Activated gamma-delta T cell (primary cell): ENCODE measurements around the gene MYL2.
"Not testable (repeated sequence)": the region's sequence is repeated elsewhere in the genome, so short reads cannot be mapped to it uniquely, and the experiment has no call there.

Experiments used
- DNase-seq: peaks from one replicate; lab custom pipeline; 2025; lab: John Stamatoyannopoulos, UW
- total RNA-seq, 2 donors: gene quantifications; one replicate each; lab custom pipeline; 2026; lab: John Stamatoyannopoulos, UW

The MYL2 gene, protein sequence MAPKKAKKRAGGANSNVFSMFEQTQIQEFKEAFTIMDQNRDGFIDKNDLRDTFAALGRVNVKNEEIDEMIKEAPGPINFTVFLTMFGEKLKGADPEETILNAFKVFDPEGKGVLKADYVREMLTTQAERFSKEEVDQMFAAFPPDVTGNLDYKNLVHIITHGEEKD
- total RNA-seq: 0 reads per million in 2 donors

DNA sequence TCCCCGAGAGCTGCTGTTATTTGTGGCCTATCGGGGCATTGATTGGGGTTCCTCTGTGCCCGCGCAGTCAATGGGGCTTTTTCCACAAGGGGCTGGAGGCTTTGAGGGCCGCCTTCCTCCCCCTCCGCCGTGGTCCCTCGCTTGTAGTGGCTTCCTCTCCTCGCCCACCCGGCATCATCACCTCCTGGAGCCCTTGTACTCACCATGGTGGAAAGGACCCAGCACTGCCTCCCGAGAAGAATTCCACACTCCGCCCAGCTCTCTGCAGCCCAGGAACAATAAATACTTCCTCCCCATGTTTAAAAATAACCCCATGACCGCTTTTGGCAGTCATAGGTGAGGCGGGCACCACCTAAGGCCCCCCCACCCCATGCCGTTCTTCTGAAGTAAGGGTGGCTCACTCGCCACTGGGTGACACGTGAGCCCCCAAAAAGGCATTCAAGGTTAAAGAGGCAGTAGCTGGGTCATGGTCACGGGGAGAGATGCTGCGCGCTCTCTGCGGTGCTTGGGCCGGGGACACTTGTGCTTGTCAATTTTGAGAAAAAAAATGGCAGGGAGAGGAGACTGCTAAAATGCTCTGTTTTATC lies at the start of gene MYL2:
MYL2 (minus strand) TSS at position 256 of the 587 bp plus-strand sequence; CDS start at position 206, 50 bp downstream.
- DNase-seq: no peak

DNA sequence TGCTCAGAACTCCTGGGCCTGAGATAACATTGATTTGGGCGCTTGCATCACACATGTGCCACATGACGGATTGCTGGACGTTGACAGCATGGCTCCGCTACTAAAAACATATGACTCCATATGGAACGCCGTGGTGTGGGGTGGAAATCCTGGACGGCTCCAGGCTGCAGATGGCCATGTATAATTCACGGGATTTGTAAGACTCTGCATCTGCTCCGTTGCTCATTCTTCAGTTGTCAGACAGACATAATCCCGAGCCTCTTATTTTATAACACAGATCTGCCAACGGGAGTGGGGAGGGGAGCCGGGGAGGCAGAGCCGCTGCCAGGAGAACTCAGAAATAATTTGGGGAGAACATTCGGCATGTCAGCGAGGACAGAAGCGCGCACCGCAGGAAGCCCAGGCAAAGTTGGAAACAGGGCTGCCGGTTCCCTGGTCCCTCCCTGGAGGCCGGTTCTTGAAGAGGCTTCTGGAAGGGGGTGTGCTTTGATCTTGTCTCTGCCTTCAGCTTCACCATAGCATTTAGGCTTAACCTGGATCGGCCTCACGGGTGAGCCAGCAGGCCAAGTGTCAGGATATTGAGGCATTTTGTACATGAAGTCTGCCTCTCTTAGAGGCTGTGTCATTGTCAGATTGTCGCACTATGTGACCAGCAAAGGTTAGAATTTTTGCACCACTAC lies 45.8 kb upstream of the MYL2 start:
- no peak for DNase-seq

DNA sequence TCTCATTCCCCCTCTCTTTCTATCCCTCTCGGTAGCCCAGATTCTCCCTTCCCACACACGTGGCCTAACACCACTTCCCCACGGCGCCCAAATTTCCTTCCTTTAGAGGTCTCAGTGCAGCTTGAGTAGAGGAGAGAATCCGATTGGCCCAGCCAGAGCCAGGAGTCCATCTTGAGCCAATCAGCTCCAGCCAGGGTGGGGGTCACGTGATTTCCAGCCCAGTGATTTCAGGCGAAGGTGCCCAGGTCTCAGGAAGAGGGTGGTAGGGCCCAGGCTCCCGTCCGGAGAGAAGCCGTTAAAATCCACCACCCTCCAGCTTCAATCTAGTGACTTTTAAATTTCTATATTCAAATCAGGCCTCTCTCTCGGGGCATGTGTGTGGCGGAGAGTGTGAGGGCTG lies 45.2 kb upstream of the MYL2 start:
- DNase-seq: no peak

DNA sequence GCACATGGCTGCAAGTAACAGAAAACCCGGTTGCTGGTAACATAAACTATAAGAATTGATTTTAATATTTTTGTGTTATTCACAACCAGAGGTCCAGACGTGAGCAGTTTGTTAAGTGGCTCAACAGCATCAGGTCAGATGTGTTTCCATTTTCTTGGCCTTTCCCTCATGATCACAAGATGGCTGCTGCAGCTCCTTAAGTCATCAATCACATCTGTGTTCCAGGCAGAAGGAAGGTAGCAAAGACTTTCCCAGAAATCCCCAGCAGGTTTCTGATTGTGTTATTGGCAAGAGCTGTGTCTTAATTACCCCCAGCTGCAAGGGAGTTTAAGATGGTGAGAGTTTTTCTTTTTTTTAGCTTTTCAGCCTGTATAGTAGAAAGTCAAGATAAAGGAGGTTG lies 40.4 kb upstream of the MYL2 start:
- DNase-seq: no peak

DNA sequence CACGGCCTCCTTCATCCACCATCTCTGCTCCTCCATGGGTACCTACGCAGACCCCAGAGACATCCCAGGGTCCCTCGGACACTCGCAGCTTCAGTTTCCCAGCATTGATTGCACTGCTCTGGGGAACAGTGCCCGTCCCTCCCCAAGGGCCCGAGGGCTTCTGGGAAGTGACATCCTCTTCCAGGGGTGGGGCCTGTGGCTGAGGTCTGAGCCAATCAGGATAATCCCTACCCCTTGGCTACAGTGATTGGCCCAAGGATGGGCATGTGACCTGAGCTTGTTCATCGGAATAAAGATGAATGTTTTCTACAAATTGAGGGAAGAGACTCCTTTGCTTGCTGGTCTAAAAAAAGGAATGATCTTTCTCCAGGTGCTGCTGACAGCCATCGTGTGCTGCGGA lies 37.3 kb upstream of the MYL2 start:
- no peak for DNase-seq

DNA sequence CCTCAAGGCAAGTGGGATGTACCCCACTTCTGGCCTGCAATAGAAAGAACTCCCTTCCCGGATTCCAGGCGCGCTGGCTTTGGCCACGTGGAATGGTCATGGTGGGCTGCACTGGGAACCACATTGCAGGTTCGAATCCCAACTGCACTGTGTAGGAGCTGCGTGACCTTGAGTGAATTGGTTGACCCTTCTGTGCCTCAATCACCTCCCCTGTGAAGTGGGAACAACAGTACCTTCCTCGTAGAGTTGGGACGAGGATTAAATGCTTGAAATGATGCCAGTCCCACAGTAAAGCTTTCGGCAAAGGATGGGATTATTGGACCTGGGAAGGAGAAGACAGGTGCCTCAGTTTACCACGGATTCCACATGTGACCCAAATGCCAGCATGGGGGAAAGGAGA lies 36.8 kb upstream of the MYL2 start:
- DNase-seq: no peak

DNA sequence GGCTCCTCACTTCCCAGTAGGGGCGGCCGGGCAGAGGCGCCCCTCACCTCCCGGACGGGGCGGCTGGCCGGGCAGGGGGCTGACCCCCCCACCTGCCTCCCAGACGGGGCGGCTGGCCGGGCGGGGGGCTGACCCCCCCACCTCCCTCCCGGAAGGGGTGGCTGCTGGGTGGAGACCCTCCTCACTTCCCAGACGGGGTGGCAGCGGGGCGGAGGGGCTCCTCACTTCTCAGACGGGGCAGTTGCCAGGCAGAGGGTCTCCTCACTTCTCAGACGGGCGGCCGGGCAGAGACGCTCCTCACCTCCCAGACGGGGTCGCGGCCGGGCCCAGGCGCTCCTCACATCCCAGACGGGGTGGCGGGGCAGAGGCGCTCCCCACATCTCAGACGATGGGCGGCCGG lies 30.5 kb upstream of the MYL2 start:
- not testable (repeated sequence) for DNase-seq

DNA sequence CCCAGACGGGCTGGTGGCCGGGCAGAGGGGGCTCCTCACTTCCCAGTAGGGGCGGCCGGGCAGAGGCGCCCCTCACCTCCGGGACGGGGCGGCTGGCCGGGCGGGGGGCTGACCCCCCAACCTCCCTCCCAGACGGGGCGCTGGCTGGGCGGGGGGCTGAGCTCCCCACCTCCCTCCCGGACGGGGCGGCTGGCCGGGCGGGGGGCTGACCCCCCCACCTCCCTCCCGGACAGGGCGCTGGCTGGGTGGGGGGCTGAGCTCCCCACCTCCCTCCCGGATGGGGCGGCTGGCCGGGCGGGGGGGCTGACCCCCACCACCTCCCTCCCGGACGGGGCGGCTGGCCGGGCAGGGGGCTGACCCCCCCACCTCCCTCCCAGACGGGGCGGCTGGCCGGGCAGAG lies 30.1 kb upstream of the MYL2 start:
- DNase-seq: not testable (repeated sequence)

DNA sequence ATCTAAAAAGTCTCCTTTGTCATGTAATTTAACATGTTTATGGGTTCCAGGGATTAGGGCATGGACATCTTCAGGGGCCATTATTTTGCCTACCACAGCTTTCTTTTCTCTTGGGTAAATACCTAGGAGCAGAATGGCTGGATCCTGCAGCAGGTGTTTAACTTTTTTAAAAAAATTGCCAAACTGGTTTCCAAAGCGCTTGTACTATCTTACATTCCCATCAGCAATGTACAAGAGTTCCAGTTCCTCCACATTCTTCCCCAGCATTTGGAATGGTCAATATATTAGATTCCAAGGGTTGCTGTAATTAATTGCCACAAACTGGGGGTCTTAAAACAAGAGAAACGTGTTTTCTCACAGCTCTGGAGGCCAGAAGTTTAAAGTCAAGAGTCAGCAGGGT lies 27.7 kb upstream of the MYL2 start:
- DNase-seq: no peak

DNA sequence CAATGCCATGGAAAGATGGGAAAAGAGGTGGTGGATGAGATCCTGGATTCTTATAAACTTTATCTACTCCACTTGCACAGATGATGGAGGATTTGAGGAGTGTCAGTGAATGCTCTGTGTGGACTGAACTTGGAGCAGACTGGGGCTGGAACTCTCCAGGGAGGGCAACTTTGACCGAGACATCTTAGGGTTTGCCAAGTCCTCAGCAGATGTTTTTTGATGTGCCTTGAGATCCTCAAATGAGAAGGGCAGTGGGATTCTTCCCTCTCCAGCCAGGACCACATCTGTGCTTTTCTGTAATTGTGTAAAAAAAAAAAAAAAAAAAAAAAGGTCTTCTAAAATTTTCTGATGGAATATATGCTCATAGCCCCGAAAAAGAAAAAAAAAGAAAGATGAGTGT lies 23.0 kb upstream of the MYL2 start:
- no peak for DNase-seq

DNA sequence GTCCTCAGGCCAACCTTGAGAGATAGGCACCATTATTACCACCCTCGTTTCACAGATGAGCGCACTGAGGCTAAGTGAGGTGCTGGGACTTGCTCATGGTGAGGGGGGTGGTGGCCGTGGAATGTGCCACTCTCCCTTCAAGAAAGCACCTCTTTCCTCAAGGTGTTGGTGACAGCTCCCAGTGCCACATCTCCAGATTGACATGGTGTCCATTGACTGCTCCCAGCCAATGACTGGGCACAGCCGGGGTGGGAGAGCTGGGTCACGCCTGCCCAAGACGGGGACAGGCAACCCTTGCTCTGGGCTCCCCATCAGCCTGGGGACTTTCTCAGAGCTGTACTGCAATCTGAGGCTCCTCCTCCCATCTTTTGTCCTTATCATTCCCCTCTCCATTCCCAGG lies 21.0 kb upstream of the MYL2 start:
- DNase-seq: no peak

DNA sequence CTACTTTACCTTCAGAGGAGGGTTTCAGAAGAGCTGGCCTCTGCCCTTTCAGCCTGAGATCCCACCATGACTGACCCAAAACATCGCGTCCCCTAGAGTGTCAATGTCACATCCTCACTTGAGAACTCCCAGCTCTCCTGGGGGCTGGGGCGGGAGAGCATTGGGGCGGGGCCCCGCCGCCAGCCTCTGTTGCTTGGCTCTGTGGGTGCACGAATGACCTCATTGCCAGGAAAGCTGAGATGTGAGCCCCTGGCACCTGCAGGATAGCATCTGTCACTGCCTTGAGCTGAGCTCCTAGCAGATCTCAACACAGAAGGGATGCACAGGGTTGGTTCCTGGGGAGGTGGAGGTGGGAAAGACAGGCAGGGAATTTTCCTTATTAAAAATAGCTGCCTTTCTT lies 20.6 kb upstream of the MYL2 start:
- no peak for DNase-seq

DNA sequence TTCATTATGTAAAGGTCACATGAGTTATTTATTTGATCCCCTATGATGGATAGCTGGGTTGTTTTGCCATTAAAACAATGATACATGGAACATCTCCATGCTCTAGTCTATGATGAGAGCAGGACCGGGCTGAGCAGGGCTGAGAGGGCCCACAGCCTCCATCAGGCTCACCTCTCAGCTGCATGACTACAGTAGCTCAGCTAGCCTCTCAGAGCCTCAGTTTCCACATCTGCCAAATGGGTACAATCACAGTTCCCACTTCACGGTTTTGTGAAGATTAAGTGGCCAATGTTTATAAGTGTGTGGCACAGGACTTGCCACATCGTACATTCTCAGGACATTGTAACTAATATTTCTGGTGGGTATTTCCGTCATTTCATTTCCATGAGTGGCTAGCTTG lies 19.9 kb upstream of the MYL2 start:
- no peak for DNase-seq

DNA sequence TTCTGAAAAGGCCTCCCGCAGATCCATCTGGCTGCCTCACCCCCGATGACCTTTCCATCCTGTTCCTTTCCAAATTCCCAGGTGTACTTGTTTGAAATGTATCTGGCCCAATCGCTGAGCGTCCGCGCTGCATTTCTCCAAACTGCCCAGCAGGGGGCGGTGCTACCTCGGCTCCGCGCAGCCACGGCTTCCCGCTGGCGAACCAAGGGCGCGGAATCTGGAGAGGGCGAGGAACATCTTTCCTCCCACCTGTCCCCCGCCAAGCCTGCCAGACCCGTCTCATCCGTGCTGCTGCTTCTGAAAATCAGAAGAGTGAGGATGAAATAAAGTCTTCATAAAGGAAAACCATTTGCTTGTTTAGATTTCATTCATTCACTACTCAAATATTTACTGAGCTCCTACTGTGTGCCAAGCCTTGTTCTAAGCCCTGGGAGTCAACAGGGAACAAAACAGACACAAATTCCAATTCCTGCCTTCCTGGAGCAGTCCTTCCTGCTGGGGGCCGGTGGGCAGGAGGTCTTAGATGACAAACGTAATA lies 16.8 kb upstream of the MYL2 start:
- no peak for DNase-seq

DNA sequence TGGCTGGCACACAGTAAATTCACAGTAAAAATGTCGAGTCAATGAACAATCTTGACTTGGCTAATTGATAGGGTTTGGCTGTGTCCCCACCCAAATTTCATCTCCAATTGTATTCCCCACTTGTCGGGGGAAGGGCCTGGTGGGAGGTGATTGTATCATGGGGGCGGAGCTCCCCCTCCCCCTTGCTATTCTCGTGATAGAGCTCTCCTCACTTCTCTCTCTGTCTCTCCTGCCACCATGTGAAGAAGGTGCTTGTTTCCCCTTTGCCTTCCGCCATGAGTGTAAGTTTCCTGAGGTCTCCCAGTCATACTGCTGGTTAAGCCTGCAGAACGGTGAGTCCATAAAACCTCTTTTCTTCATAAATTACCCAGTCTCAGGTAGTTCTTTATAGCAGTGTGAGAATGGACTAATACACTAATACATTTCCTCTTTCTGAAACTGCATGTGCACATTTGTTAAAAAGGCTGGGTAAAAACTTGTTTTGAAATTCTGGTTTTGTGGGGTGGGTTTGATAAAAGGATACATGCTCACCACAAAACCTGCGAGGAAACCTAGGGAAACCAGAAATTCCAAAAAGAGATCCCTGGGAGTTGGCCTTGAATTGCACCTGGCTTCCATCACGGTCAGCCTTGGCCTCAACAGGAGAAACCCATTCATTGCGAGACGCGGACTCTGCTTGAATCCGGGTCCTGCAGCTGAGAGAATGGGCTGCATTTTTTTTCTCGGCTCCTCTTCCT lies 16.2 kb upstream of the MYL2 start:
- DNase-seq: no peak

DNA sequence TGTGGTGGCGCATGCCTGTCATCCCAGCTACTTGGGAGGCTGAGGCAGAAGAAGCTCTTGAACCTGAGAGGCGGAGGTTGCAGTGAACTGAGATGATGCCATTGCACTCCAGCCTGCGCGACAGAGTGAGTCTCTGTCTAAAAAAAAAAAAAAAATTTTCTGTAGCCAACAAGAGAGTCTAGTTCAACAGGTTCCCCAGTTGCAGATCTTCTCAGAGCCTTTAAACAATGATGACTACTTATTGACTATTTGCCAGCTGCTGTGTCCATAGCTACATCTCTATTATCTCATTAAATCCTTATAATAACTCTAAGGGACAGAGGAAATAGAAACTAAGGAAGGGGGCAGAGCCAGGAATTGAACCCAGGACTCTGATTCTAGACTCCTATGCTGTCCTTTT lies 15.2 kb upstream of the MYL2 start:
- DNase-seq: no peak

DNA sequence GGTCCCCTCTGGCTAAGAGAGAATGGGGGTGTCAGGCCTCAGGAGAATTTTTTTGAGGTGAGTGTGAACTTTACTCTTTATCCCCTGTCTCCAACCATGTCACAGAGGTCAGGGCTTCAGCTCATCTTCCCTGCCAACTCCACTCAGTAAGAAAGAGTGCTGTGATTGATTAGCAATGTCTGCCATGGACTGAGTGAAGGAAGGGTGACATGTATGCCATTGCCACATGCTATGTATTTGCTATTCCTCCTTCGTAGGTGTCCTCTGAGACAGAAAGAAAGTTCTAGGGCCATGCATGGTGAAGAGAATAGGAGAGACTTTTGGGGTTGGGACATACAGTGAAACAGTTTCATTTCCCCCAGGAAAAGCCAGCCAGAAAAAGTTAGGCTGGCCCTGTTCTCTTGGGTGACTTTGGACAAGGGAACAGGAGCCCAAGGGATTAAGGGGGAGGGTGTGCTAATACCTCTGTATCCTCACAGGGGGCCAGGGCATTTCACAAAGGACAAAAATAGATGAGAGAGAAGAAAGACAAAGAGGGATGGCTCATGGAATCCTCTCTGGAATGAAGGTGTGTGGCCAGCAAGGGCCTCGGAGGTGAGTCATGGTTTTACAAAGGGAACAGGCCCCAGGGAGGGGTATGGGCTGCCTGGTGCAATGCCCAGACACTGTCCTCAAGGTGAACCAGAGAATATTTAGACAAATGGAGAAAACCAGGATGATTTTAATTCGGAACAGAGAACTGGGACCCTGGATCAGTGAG lies 13.9 kb upstream of the MYL2 start:
- DNase-seq: no peak

DNA sequence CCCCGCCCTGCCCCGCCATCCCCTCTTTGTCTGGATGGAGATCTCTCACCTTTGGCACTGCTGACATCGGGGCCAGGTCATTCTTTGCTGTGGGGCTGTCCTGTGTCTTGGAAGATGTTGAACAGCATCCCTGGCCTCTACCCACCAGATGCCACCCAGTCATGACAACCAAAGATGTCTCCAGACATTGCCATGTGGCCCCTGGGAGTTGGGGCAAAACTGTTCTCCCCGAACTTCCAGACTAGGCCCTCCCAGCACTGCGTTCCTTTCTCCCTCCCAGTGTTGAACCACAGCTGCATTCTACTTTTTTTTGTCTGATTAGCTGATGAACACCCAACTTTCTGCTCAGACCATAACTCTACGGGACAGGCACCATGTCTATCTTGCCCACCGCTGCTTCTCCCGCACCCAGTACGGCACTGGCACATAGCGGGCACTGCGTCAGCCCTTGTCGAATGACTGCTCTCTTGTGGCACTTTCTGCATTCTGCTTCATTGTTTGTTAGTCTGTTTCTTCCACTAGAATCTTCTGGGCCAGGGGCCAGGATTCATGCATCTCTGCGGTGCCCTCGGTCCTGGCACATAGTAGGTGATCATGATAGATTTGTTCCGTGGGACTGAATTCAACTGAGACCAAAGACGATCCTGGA lies 13.1 kb upstream of the MYL2 start:
- DNase-seq: no peak

DNA sequence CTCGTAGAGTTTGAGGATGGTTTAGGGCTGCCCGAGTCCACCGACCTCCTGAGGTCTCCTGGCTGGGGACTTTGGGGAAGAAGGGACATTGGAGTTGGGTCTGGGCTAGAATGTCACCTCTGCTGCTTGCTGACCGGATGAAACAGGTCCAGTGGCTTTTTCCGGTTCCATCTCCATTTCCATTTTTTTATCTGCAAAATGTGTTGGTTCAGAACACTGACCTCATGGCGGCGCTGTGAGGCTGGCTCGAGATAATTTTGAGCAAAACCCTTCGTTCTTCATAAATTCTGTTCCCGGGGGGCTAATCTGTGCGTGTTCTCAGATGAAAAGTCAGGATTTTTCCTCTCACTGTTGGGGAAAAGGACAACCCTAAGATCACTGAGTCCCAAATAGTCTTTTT lies 11.7 kb upstream of the MYL2 start:
- no peak for DNase-seq

DNA sequence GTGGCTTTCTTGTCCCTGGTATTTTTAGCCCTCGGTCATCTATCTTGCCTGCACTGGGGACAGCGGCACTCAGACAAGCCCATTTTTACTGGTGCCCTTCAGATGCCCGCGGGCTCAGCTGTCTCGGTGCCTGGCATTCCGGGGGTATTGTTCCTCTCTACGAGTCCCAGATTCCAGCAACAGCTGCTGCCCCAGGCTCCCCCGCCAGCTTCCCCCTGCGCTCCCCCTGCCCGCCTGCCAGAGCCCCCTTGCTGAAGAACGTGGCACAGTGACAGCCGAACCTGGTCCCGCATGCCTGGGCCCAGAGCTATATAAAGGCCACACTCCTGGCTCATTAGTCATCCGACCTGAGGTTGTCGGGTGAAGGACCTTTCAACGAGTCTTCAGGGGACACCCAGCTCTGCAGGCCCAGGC lies 10.9 kb upstream of the MYL2 start:
- DNase-seq: no peak
